Dendritic cell treated with granulocyte-macrophage colony-stimulating factor and Interleukin-4, amounts not matched to agents 40 ng/mL and 50 ng/mL, for 4 days (primary cell): ENCODE measurements around the gene APH1B.
A peak's percentile ranks its signal among the peaks of the same experiment; 100 is the strongest.
"Not testable (repeated sequence)": the region's sequence is repeated elsewhere in the genome, so short reads cannot be mapped to it uniquely, and the experiment has no call there.

Source experiments
- H3K27ac Mint-ChIP-seq: one replicate; pipeline ENCODE4 v1.8.0; 2022; ENCODE audit warnings: mild to moderate bottlenecking, mixed read lengths
- H3K27me3 Mint-ChIP-seq: one replicate; pipeline ENCODE4 v1.8.0; 2022; ENCODE audit warnings: mild to moderate bottlenecking, mixed read lengths
- H3K36me3 Mint-ChIP-seq: one replicate; pipeline ENCODE4 v1.8.0; 2022; ENCODE audit warnings: low read depth, mixed read lengths
- H3K4me1 Mint-ChIP-seq: one replicate; pipeline ENCODE4 v1.8.0; 2022; ENCODE audit warnings: low read depth, mixed read lengths
- H3K4me3 Mint-ChIP-seq: one replicate; pipeline ENCODE4 v1.8.0; 2022; ENCODE audit warnings: mild to moderate bottlenecking, moderate library complexity, mixed read lengths
- H3K9me3 Mint-ChIP-seq: one replicate; pipeline ENCODE4 v1.8.0; 2022; ENCODE audit warnings: mixed read lengths
- intact Hi-C: fragments of 100-400 bp; cut with micrococcal nuclease; formaldehyde crosslinking; loops from one replicate; pipeline ENCODE4 v1.15.0; 2022

Gene APH1B

GRCh38 chr15:63337046-63337445 is 59.6 kb downstream of the APH1B start:
- H3K9me3 Mint-ChIP-seq: no peaks in the 10 kb centered on the region
- H3K27me3 Mint-ChIP-seq: peaks cover 6% of the 10 kb centered on the region
- H3K36me3 Mint-ChIP-seq: no peaks in the 10 kb centered on the region
- no peaks in the 10 kb centered on the region for H3K4me1 Mint-ChIP-seq
- no peak overlapping the region for H3K4me3 Mint-ChIP-seq
- intact Hi-C loops: no loop called here
- H3K27ac Mint-ChIP-seq: no peak overlapping the region

DNA sequence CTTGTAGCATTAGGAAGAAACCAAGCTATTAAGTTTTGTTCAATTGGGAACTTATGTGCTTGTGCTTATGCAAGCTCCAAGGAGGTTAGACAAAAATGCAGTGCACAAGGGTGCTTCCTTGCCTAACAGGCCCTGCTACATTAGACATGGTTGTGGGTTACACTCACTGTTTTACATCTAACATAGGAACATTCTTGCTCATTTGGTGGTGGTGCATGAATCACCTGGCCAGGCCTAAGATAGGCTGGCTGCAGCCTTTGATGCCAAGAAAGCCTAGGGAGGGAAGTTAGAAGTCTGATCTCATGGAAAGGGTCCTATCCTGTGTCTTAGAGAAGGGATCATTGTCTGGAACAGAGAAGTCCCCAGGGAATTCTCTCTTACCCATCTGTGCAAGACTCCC is 60.8 kb downstream of the APH1B start:
- Mint-ChIP-seq H3K36me3 (no peaks in the 10 kb centered on the region), H3K4me3 (no peak overlapping the region), H3K27ac (no peak overlapping the region), H3K9me3 (no peaks in the 10 kb centered on the region), H3K4me1 (no peaks in the 10 kb centered on the region), H3K27me3 (peaks cover 4% of the 10 kb centered on the region)
- intact Hi-C loops: no loop called here

DNA sequence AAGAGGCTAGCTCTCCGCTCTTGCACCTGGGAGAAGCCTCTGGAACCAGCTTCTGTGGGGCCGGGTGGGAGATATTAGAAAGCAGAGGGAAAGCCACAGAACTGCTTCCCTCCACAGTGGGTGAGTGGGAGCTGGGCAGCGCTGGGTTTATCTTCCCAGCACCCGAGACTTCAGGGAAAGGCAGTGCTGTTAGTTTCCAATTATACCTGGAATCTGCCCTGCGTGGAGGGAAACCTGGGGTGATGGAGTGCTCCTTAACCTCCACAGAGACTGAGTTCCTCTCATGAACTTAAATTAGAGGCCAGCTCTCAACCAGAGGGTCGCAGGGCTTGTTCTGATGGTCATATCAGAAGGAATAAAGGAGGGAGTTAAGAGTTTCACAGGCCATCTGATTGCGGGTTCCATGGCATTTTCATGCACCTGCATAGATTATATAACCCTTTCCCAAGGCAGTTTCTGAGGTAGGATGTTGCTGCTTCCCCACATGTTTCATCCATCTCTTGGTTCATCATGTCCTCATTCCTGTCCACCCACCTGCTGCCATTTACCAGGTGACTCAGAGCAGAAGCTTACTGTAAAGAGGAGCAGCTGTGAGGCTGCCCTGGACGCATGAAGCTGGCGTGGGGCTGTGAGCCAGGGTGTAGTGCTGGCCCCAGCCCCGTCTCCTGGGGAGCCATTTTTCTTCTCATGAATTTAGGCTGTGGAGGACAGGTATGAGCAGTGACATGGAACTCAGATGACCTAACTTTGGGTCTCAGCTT is 61.8 kb downstream of the APH1B start:
- Mint-ChIP-seq H3K36me3 (no peaks in the 10 kb centered on the region), H3K4me3 (no peak overlapping the region), H3K27me3 (peaks cover 6% of the 10 kb centered on the region), H3K9me3 (no peaks in the 10 kb centered on the region), H3K4me1 (no peaks in the 10 kb centered on the region), H3K27ac (no peak overlapping the region)
- intact Hi-C loops: no loop called here

DNA sequence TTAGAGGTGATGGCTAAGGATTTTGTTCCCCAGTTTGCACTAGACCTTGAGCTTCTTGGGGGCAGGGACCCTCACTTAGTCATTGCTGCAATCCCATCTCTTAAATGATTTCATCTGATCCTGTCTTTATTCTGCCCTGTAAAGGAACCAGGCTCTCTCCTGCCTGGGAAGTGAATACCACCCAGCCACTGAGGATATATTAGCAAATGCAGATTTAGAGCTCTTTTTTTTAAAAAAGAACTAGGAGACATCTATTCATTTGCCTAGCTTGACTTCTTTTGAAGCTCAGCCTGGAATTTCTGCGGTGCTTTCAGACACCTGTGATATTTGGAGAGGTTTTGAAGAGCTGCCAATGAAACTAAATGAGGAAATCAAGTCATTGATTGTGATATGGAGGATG is 62.4 kb downstream of the APH1B start:
- no peak overlapping the region for H3K27ac Mint-ChIP-seq
- no peaks in the 10 kb centered on the region for H3K4me1 Mint-ChIP-seq
- intact Hi-C loops: no loop called here
- no peak overlapping the region for H3K4me3 Mint-ChIP-seq
- no peaks in the 10 kb centered on the region for H3K9me3 Mint-ChIP-seq
- peaks cover 7% of the 10 kb centered on the region for H3K27me3 Mint-ChIP-seq
- H3K36me3 Mint-ChIP-seq: no peaks in the 10 kb centered on the region

DNA sequence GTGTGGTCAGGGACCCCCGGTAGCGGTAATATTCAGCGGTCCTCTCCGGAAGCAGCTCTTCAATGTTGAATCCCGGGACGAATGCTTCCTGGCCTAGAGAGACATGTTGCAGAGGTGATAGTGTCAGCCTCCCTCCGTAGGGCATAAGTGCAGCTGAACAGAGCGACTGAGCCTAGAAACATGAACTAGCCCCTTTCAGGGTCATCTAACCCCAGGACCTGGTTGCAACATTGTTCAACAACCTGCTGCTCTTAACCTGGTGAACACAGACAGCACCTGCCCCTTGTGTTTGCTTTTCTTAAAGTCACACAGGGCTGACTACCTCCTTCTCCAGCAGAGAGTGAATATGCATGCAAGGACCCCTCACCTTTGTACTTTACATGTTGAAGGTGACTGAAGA is 62.9 kb downstream of the APH1B start:
- Mint-ChIP-seq H3K4me1 (no peaks in the 10 kb centered on the region), H3K36me3 (no peaks in the 10 kb centered on the region), H3K27ac (no peak overlapping the region), H3K9me3 (no peaks in the 10 kb centered on the region), H3K27me3 (peaks cover 7% of the 10 kb centered on the region), H3K4me3 (no peak overlapping the region)
- intact Hi-C loops: no loop called here

- peaks cover 7% of the 10 kb centered on the region for H3K27me3 Mint-ChIP-seq
- no peaks in the 10 kb centered on the region for H3K4me1 Mint-ChIP-seq
- intact Hi-C loops: no loop called here
- H3K4me3 Mint-ChIP-seq: no peak overlapping the region
- H3K27ac Mint-ChIP-seq: no peak overlapping the region
- no peaks in the 10 kb centered on the region for H3K36me3 Mint-ChIP-seq
- H3K9me3 Mint-ChIP-seq: no peaks in the 10 kb centered on the region
Observed at GRCh38 chr15:63340878-63341277, 63.5 kb downstream of the APH1B start.

DNA sequence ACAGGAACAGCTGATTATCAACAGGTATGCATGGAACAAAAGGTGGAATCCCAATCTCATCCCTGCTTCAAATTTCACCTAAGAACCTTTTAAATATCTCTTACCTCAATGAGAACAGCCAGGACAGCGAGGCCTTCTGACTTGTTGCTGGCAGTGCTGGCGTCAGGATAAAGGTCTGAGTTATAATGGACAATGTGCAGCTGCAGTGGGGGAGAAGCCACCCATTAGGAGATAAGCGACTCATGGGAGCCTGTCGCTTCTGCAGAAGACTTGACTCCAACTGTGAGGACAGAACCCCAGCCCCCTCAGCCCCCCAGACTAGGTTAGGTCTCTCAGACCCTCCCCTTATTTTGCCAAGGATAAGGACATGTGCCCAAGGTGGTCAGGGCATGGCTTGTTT is 64.5 kb downstream of the APH1B start:
- Mint-ChIP-seq H3K27me3 (peaks cover 7% of the 10 kb centered on the region), H3K36me3 (no peaks in the 10 kb centered on the region), H3K27ac (no peak overlapping the region), H3K9me3 (no peaks in the 10 kb centered on the region), H3K4me1 (no peaks in the 10 kb centered on the region), H3K4me3 (no peak overlapping the region)
- intact Hi-C loops: no loop called here

- H3K27me3 Mint-ChIP-seq, H3K4me1 Mint-ChIP-seq, H3K36me3 Mint-ChIP-seq, H3K9me3 Mint-ChIP-seq, H3K27ac Mint-ChIP-seq, intact Hi-C loops, H3K4me3 Mint-ChIP-seq: not testable (repeated sequence)
Observed at GRCh38 chr15:63342996-63343562, 65.7 kb downstream of the APH1B start.

DNA sequence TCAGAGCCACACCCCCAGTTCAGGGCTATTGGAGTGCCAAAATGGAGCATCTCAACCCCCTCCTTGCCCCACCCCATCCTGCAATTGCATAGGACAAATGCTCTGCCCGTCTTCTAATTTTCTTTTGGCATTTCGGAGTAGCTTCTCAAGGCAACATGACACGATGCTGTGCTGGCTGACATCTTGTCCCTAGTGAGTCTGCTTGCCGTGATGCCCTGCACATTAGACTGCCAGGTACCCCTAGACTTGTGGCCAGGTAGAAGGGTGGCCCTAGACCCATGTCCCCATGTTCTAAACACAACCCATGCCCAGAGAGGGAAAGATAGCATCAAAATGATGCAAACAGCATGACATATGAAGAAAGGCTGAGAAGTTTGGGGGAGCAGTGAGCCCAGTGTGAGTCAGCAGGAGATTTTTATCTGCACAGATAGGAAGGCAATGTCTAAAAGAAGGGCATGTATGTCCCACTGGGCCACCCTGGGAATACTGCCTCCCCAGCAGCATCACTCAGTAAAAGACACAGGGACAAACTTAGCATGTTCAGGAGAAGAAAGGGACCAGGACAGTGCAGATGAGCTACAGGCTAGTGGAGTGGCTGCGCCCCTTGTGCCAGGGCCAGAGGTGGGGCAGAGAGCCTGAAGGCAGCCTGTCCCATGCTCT is 67.5 kb downstream of the APH1B start:
- Mint-ChIP-seq H3K9me3 (no peaks in the 10 kb centered on the region), H3K36me3 (no peaks in the 10 kb centered on the region), H3K4me1 (peaks cover 15% of the 10 kb centered on the region), H3K27me3 (peaks cover 4% of the 10 kb centered on the region), H3K27ac (no peak overlapping the region), H3K4me3 (no peak overlapping the region)
- intact Hi-C loops: no loop called here

DNA sequence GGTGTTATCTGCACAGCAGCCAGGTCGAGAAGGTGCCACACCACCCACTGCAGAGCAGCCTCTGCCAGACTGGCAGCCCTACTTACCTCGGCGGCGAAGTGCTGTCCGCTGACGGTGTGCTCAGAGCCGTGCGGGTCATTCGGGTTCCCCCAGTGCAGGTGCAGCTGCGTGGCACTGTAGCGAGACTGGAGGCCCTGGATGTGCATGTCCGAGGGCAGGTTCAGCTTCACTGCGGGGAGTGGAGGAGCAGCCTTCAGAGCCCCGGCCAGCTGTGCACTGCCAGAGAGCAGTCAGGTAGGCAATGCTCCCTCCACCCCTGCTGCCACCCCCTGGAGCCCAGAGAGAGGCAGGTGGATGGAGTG is 68.0 kb downstream of the APH1B start:
- Mint-ChIP-seq H3K36me3 (no peaks in the 10 kb centered on the region), H3K27ac (no peak overlapping the region), H3K9me3 (no peaks in the 10 kb centered on the region), H3K4me1 (peaks cover 15% of the 10 kb centered on the region), H3K27me3 (peaks cover 3% of the 10 kb centered on the region), H3K4me3 (no peak overlapping the region)
- intact Hi-C loops: no loop called here

DNA sequence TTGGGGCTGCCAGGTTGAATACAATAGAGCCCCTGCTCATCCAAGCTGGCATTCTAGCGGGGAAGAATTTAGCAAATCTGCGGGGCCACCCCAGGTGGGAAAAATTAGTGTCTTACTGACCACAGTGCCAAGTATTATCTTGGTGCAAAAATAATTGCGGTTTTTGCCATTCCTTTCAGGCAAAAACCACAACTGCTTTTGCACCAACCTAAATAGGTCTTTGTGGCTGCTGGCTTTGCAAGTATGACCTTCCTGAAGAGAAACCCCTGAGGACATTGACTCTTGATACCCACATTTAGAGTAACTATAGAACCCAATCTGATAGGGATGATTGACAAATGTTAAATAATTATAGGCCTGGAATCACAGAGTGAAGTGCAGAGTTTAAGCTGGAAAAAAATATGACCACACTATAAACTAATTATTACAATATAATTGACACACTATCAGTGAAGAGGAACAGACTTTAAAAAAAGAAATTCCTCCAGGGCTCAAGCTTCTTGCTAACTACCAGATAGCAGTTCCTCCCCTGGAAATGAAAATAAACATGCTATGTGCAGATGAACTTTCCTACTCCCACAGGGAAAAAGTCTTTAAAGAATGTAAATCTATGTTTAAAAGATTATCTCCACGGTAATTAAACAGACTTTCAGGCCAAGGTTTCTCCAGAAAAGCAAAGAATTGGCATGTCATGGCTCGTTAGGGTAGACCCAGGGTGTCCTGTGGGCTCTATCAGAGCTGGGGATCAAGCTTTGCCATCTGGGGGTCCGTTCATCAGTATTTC is 69.9 kb downstream of the APH1B start:
- intact Hi-C loops: no loop called here
- no peaks in the 10 kb centered on the region for H3K36me3 Mint-ChIP-seq

DNA sequence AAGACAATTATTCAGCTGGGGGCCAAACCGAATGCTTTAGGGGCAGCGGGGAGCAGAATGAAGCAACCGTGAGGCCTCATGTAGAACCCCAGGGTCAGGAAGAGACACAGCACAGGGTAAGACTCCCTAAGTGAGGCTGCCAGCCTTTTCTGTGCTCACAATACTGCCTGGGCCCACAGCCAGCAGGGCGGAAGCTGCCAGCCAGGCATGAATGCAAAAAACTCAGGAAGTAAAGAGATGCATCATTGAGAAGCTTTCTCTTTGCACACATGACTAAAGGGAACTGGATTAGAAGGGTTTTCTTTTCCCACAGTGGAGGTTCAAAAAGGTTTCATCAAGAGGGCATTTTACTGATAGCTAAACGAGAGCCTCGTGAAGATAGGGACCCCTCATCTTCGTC is 71.0 kb downstream of the APH1B start:
- Mint-ChIP-seq H3K4me3 (no peak overlapping the region), H3K4me1 (peaks cover 15% of the 10 kb centered on the region), H3K27me3 (peaks cover 6% of the 10 kb centered on the region), H3K27ac (peak overlapping the region; percentile 76), H3K36me3 (no peaks in the 10 kb centered on the region), H3K9me3 (no peaks in the 10 kb centered on the region)
- intact Hi-C loops: no loop called here

More for the DNA sequence above, 69.9 kb downstream of the APH1B start:
- H3K9me3 Mint-ChIP-seq: no peaks in the 10 kb centered on the region
- H3K4me3 Mint-ChIP-seq: no peak overlapping the region
- H3K27ac Mint-ChIP-seq: no peak overlapping the region
- H3K4me1 Mint-ChIP-seq: peaks cover 15% of the 10 kb centered on the region
- H3K27me3 Mint-ChIP-seq: peaks cover 3% of the 10 kb centered on the region

- peaks cover 4% of the 10 kb centered on the region for H3K27me3 Mint-ChIP-seq
- H3K27ac Mint-ChIP-seq: no peak overlapping the region
- H3K9me3 Mint-ChIP-seq: no peaks in the 10 kb centered on the region
- no peaks in the 10 kb centered on the region for H3K36me3 Mint-ChIP-seq
- no peak overlapping the region for H3K4me3 Mint-ChIP-seq
- H3K4me1 Mint-ChIP-seq: peaks cover 15% of the 10 kb centered on the region
- intact Hi-C loops: no loop called here
Observed at GRCh38 chr15:63349156-63349555, 71.8 kb downstream of the APH1B start.

DNA sequence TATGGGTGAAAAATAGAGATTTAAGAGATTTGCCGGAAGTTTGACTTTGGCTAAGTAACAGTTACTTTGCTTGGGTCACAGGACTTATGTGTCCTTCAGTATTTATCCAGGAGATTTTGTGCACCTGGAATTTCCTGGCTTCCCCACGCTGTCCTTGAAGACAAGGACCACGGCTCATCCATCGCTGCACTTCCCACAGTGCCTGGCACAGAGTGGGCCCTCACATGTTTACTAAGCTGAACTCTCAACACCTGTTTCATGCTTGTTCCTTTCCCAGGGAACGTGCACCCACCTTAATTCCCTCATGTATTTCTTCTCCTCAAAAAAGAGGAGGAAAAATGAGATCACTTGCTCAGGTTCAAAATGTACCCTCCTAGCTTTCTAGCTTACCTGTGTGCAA is 72.2 kb downstream of the APH1B start:
- H3K27me3 Mint-ChIP-seq: peaks cover 3% of the 10 kb centered on the region
- intact Hi-C loops: no loop called here
- H3K4me3 Mint-ChIP-seq: no peak overlapping the region
- H3K4me1 Mint-ChIP-seq: peaks cover 15% of the 10 kb centered on the region
- H3K36me3 Mint-ChIP-seq: no peaks in the 10 kb centered on the region
- no peak overlapping the region for H3K27ac Mint-ChIP-seq
- H3K9me3 Mint-ChIP-seq: no peaks in the 10 kb centered on the region
